Thyroid gland (tissue), 4 donors: ENCODE measurements around the gene IQSEC3. TPM values are rescaled to one million over a fixed set of nuclear protein-coding genes. Genes with fewer than 3 reads are reported as not detected.
A peak's percentile ranks its signal among the peaks of the same experiment; 100 is the strongest.

ENCODE experiments used
- DNase-seq, 2 donors: peaks; one replicate each; pipeline ENCODE4 v3.0.0-alpha.2; 2019
- H3K27ac ChIP-seq, 3 donors: fragments of 200-600 bp; sonication (generic); 1 replicate in 2 of 3; 2 replicates in 1 of 3; pipeline ENCODE4 v1.5.1; 2016 to 2019; ENCODE audit warnings: mild to moderate bottlenecking in 1 of 3, moderate library complexity in 1 of 3
- H3K27me3 ChIP-seq: fragments of 200-600 bp; sonication (generic); one replicate; pipeline ENCODE4 v1.5.1; 2019
- H3K36me3 ChIP-seq, 2 donors: fragments of 200-600 bp; sonication (generic); one replicate each; pipeline ENCODE4 v1.5.1; 2016 to 2019
- H3K4me1 ChIP-seq, 2 donors: fragments of 200-600 bp; sonication (generic); one replicate each; pipeline ENCODE4 v1.5.1; 2017 to 2019
- H3K4me3 ChIP-seq, 3 donors: fragments of 200-600 bp; sonication (generic); replicated peaks in 1 of 3; 1 replicate in 2 of 3; 2 replicates in 1 of 3; pipeline ENCODE4 v1.5.1; 2016; ENCODE audit warnings: mild to moderate bottlenecking in 1 of 3
- H3K9me3 ChIP-seq: fragments of 200-600 bp; sonication (generic); one replicate; pipeline ENCODE4 v1.5.1; 2017
- CTCF ChIP-seq, 6 experiments: fragments of 200-600 bp in 3 of 6; fragments of 450-650 bp in 3 of 6; sonication (generic) in 3 of 6; IDR thresholded peaks; one replicate each; pipeline ENCODE4 v1.5.1; 2016 to 2019; ENCODE audit warnings: antibody characterized with exemption in 6 of 6, mild to moderate bottlenecking in 2 of 6, inconsistent platforms in 1 of 6, moderate library complexity in 1 of 6
- POLR2A ChIP-seq, 2 donors: fragments of 450-650 bp; IDR thresholded peaks; one replicate each; pipeline ENCODE4 v1.6.1; 2017; ENCODE audit warnings: antibody characterized with exemption in 2 of 2, mild to moderate bottlenecking in 2 of 2, moderate library complexity in 1 of 2
- WGBS, 2 donors: methylation state at CpG; one replicate each; pipeline ENCODE4 v1.1.5; 2017; 5-methylcytosine and 5-hydroxymethylcytosine counted together
- intact Hi-C: fragments of 100-400 bp; cut with DNase I; formaldehyde crosslinking; loops from one replicate; pipeline ENCODE4 v1.15.1; 2023
- total RNA-seq, 4 donors: library from RNA; depleted of rRNA; stranded (reverse); fragments of >200 nt; gene quantifications; one replicate each; pipeline ENCODE4 v1.2.3, GENCODE V29; 2016

Gene IQSEC3
- total RNA-seq, 4 donors from 2014 or later: 0.27 to 1.3 (median 1.0) TPM

GRCh38 chr12:148676-149416 lies 82.3 kb downstream of the IQSEC3 start:
- Histone ChIP-seq H3K4me3 (no peak overlapping the region), H3K36me3 (no peaks in the 10 kb centered on the region), H3K27ac (no peak overlapping the region), H3K9me3 (no peaks in the 10 kb centered on the region), H3K27me3 (no peaks in the 10 kb centered on the region), H3K4me1 (peaks cover 0 to 13% of the 10 kb centered on the region in 2 donors)
- WGBS, 2 donors: 78 to 79% methylated on average over 17 to 18 of the region's 18 CpGs
- peak; percentile 20 to 58 for DNase-seq
- TF ChIP-seq CTCF (IDR thresholded peaks at IDR 0.05) (no peak), POLR2A (IDR thresholded peaks at IDR 0.05) (no peak)
- intact Hi-C loops: no loop called here

GRCh38 chr12:151579-151978 lies 85.0 kb downstream of the IQSEC3 start:
- peaks cover 0 to 13% of the 10 kb centered on the region in 2 donors for H3K4me1 ChIP-seq
- no peak overlapping the region for H3K4me3 ChIP-seq
- H3K9me3 ChIP-seq: no peaks in the 10 kb centered on the region
- no peak for DNase-seq
- TF ChIP-seq CTCF (IDR thresholded peaks at IDR 0.05): no peak
- TF ChIP-seq POLR2A (IDR thresholded peaks at IDR 0.05): no peak
- intact Hi-C loops: no loop called here
- H3K36me3 ChIP-seq: no peaks in the 10 kb centered on the region
- H3K27ac ChIP-seq: no peak overlapping the region
- WGBS, 2 donors: 85 to 89% methylated on average over 5 of the region's 5 CpGs
- H3K27me3 ChIP-seq: no peaks in the 10 kb centered on the region

- DNase-seq: no peak
- intact Hi-C loops: no loop called here
- no peak overlapping the region for H3K27ac ChIP-seq
- peaks cover 0 to 13% of the 10 kb centered on the region in 2 donors for H3K4me1 ChIP-seq
- H3K4me3 ChIP-seq: no peak overlapping the region
- no peaks in the 10 kb centered on the region for H3K9me3 ChIP-seq
- no peaks in the 10 kb centered on the region for H3K36me3 ChIP-seq
- TF ChIP-seq CTCF (IDR thresholded peaks at IDR 0.05): no peak
- no peak for TF ChIP-seq POLR2A (IDR thresholded peaks at IDR 0.05)
- H3K27me3 ChIP-seq: no peaks in the 10 kb centered on the region
- 50 to 52% methylated on average over 2 to 3 of the region's 3 CpGs for WGBS, 2 donors
Measured at GRCh38 chr12:152440-152839, 85.9 kb downstream of the IQSEC3 start.

GRCh38 chr12:153080-153746 lies 86.6 kb downstream of the IQSEC3 start:
- DNase-seq: peak; percentile 57 to 61
- no peak overlapping the region for H3K27ac ChIP-seq
- peaks cover 0 to 13% of the 10 kb centered on the region in 2 donors for H3K4me1 ChIP-seq
- peak in 4 of 6 experiments; percentile 34 to 53 (median 40) for TF ChIP-seq CTCF (IDR thresholded peaks at IDR 0.05)
- no peak for TF ChIP-seq POLR2A (IDR thresholded peaks at IDR 0.05)
- H3K27me3 ChIP-seq: no peaks in the 10 kb centered on the region
- WGBS, 2 donors: 22 to 31% methylated on average over 6 to 9 of the region's 11 CpGs
- no peak overlapping the region for H3K4me3 ChIP-seq
- H3K9me3 ChIP-seq: no peaks in the 10 kb centered on the region
- intact Hi-C loops: no loop called here
- no peaks in the 10 kb centered on the region for H3K36me3 ChIP-seq

- Histone ChIP-seq H3K27me3 (no peaks in the 10 kb centered on the region), H3K4me1 (peaks cover 0 to 10% of the 10 kb centered on the region in 2 donors), H3K27ac (no peak overlapping the region), H3K36me3 (no peaks in the 10 kb centered on the region), H3K4me3 (no peak overlapping the region), H3K9me3 (no peaks in the 10 kb centered on the region)
- TF ChIP-seq POLR2A (IDR thresholded peaks at IDR 0.05): no peak
- no peak for TF ChIP-seq CTCF (IDR thresholded peaks at IDR 0.05)
- DNase-seq: peak in 1 of 2 donors; percentile 35
- intact Hi-C loops: no loop called here
- 59 to 67% methylated on average over 10 to 12 of the region's 12 CpGs for WGBS, 2 donors
Measured at GRCh38 chr12:154058-154457, 87.5 kb downstream of the IQSEC3 start.
